ENCODE results near the gene RDH16.
"Not testable (repeated sequence)": the region's sequence is repeated elsewhere in the genome, so short reads cannot be mapped to it uniquely, and the experiment has no call there.

The RDH16 gene

GRCh38 chr12:56951582-56952339 lies 5.6 kb downstream of the RDH16 start:
- no peak for DNase-seq

GRCh38 chr12:56948881-56949280 lies 8.5 kb downstream of the RDH16 start:
- no peak for DNase-seq

GRCh38 chr12:56948457-56948777 lies 9.0 kb downstream of the RDH16 start:
- DNase-seq, result no peak

- DNase-seq, result no peak
Observed at GRCh38 chr12:56947633-56948456, 9.6 kb downstream of the RDH16 start.

- no peak for DNase-seq
Observed at GRCh38 chr12:56943878-56944277, 13.5 kb downstream of the RDH16 start.

GRCh38 chr12:56943374-56943773 lies 14.0 kb downstream of the RDH16 start:
- DNase-seq, result not testable (repeated sequence)

GRCh38 chr12:56941299-56942017 lies 15.9 kb downstream of the RDH16 start:
- no peak for DNase-seq

GRCh38 chr12:56940942-56941298 lies 16.5 kb downstream of the RDH16 start:
- DNase-seq, result not testable (repeated sequence)

GRCh38 chr12:56935752-56936151 lies 21.7 kb downstream of the RDH16 start:
- no peak for DNase-seq

- DNase-seq, result no peak
Observed at GRCh38 chr12:56935157-56935556, 22.3 kb downstream of the RDH16 start.

GRCh38 chr12:56933826-56934625 lies 23.4 kb downstream of the RDH16 start, which contains the start of gene SDR9C7:
Gene SDR9C7 (minus strand): TSS chr12:56934408. CDS start chr12:56934261, 147 bp downstream.
- DNase-seq, result no peak

- DNase-seq, result no peak
Observed at GRCh38 chr12:56932867-56933266, 24.5 kb downstream of the RDH16 start.

- DNase-seq, result no peak
Observed at GRCh38 chr12:56932146-56932545, 25.3 kb downstream of the RDH16 start.

- no peak for DNase-seq
Observed at GRCh38 chr12:56931474-56931978, 25.9 kb downstream of the RDH16 start.

GRCh38 chr12:56930241-56930640 lies 27.2 kb downstream of the RDH16 start:
- no peak for DNase-seq

GRCh38 chr12:56929780-56930179 lies 27.6 kb downstream of the RDH16 start:
- DNase-seq, result no peak

- no peak for DNase-seq
Observed at GRCh38 chr12:56928262-56928661, 29.1 kb downstream of the RDH16 start.

- DNase-seq, result no peak
Observed at GRCh38 chr12:56927281-56927680, 30.1 kb downstream of the RDH16 start.

GRCh38 chr12:56922031-56922430 lies 35.4 kb downstream of the RDH16 start:
- DNase-seq, result no peak

GRCh38 chr12:56921346-56921745 lies 36.1 kb downstream of the RDH16 start:
- DNase-seq, result no peak

- not testable (repeated sequence) for DNase-seq
Observed at GRCh38 chr12:56918139-56918538, 39.3 kb downstream of the RDH16 start.

- DNase-seq, result no peak
Observed at GRCh38 chr12:56916996-56917333, 40.4 kb downstream of the RDH16 start.
